Renal cortical epithelial cell (primary cell): ENCODE results near the gene THOP1. TPM values are rescaled to one million over a fixed set of nuclear protein-coding genes. Genes with fewer than 3 reads are reported as not detected.

ENCODE experiments used
- DNase-seq: peaks from one replicate; pipeline ENCODE4 v3.0.0-alpha.2; 2011; ENCODE audit warnings: low read depth
- total RNA-seq: library from RNA; depleted of rRNA; stranded (reverse); fragments of >200 nt; gene quantifications from 2 replicates; pipeline ENCODE4 v1.2.3, GENCODE V29; 2014

THOP1 gene
- total RNA-seq, 1 donor from 2014 or later, result 80.8 TPM

GRCh38 chr19:2817237-2817829, 32.0 kb downstream of the THOP1 start:
- DNase-seq, result peak; percentile 41

DNA sequence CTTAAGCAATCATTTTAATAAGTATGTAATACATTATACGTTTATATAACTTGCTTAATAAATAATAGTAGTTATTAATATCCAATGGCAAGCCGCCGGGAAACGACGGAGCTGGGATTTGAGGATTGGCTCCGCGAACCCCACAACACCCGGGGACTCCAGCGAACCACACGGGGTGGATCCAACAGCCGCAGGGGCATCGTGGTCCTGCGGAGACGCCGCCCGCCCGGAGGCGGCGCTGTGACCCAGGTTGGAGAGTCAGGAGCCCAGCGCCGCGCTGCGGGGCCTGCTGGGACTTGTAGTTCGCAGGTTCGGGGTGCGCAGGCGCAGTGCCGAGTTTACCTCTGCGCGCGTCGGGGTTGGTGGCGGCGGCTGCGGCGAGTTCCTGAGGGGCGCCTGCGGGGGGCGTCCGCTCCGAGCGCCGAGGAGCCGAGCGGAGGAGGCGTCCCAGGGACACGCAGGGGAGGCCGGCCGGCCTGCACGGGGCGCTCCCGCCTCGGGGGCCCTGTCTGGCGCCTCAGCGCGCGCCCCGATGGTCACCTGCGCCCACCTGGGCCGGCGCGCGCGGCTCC, 34.3 kb downstream of the THOP1 start, which contains the start of gene ZNF554:
Gene ZNF554, plus strand, starts transcription at position 329 of the 572 bp plus-strand sequence. Its CDS starts 204 bp downstream, at position 533.
- peak; percentile 89 for DNase-seq

- no peak for DNase-seq
Observed at GRCh38 chr19:2820112-2820702, 34.9 kb downstream of the THOP1 start.

- no peak for DNase-seq
Observed at GRCh38 chr19:2822846-2823245, 37.5 kb downstream of the THOP1 start.

GRCh38 chr19:2823646-2824045, 38.3 kb downstream of the THOP1 start:
- no peak for DNase-seq

DNA sequence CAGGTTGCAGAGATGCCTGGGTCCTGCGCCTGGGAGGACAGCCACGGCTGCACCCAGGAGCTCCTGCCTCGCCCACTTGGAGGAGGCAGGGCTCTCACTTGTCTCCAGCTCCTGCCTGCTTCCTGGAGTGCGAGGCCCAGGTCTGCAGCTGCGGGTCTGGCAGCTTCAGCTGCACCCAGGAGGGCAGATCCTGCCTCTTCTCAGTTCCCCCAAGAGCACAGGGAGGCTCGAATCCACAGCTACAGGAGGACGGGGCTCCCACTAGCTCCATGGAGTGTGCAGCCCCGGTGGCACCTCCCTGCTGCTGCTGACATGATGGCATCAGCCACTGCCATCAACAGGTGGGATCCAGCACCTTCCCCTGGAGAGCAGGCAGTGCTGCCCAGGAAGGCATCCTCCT, 38.8 kb downstream of the THOP1 start:
- no peak for DNase-seq

- DNase-seq, result no peak
Observed at GRCh38 chr19:2827022-2827421, 41.7 kb downstream of the THOP1 start.

- no peak for DNase-seq
Observed at GRCh38 chr19:2827840-2828489, 42.7 kb downstream of the THOP1 start.

DNA sequence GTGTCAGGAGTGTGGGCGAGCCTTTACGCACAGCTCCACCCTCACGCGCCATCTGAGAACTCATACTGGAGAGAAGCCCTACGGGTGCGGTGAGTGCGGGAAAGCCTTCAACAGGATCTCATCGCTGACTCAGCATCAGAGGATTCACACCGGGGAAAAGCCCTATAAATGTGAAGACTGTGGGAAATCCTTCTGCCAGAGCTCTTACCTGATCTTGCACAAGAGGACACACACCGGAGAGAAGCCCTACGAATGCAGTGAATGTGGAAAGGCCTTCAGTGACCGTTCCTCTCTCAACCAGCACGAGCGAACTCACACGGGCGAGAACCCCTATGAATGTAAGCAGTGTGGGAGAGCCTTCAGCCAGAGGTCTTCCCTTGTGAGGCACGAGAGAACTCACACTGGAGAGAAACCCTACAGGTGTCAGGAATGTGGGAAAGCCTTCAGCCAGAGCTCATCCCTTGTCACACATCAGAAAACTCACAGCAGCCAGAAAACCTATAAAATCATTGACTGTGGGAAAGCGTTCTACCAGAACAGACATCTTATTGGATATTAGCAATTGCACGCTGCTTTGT, 49.1 kb downstream of the THOP1 start:
- DNase-seq, result no peak

DNA sequence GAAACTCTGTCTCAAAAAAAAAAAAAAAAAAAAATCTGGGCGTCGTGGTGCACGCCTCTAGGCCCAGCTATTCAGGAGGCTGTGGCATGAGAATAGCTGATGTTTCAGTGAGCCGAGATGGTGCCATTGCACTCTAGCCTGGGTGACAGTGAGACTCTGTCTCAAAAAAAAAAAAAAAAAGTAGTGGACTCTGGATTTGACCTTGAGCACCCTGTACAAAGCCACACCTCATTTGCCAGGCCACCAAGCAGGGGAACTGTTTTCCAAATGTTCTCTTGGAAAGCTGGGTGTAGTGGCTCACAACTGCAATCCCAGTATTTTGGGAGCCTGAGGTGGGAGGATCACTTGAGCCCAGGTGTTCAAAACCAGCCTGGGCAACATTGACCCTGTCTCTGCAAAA, 52.1 kb downstream of the THOP1 start:
- DNase-seq, result no peak

DNA sequence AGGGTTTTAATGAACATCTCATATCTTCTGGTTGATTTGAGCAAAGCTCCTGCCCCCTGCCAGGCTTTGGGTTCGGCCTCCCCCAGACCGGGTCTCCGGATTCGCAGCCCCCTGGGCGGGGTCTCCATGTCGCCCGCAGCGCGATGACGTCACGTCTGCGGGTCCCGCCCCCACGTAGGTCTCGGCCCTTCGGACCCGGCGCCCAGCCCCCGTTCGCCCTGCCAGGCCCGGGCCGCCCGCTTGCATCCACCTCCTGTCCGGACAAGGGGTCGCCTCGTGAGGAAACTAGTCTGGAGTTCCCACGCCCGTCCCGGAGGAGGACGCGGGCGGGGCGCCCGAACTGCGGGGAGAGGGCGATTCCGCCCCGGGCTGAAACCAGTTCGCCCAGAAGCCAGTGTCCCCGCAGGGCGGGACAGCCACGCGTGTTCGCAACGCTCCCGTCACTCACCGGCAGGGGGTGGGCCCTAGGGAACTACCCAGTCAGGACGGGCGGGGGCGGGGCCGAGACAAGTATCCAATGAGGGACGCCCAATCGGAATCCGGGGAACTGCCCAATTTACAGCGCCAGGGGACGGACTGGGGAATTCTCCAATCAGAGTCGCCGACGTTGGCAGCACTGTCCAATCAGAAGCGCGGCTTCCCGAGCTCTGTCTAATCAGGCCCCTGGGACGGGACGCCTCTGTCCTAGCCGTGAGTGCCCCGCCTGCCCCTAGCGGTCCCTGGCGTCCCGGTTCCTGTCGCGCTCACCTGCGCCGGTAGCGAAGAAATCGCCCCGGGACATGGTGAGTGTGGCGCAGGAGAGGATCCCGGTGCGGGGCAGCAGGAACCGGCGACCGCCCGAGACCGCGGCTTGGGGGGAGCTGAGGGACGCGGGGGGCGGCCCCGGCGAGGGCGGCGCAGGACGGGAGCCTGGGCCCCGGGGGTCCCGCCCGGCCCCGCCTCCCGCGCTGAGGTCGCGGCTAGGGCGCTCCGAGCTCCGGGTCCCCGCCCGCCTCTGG, 55.8 kb downstream of the THOP1 start, which contains the start of gene ZNF555:
Gene ZNF555, plus strand, starts transcription at position 682 of the 998 bp plus-strand sequence. Its CDS starts 98 bp downstream, at position 780.
- peak; percentile 96 for DNase-seq

- no peak for DNase-seq
Observed at GRCh38 chr19:2841855-2842574, 56.7 kb downstream of the THOP1 start.

GRCh38 chr19:2845107-2845506, 59.8 kb downstream of the THOP1 start:
- DNase-seq, result no peak

DNA sequence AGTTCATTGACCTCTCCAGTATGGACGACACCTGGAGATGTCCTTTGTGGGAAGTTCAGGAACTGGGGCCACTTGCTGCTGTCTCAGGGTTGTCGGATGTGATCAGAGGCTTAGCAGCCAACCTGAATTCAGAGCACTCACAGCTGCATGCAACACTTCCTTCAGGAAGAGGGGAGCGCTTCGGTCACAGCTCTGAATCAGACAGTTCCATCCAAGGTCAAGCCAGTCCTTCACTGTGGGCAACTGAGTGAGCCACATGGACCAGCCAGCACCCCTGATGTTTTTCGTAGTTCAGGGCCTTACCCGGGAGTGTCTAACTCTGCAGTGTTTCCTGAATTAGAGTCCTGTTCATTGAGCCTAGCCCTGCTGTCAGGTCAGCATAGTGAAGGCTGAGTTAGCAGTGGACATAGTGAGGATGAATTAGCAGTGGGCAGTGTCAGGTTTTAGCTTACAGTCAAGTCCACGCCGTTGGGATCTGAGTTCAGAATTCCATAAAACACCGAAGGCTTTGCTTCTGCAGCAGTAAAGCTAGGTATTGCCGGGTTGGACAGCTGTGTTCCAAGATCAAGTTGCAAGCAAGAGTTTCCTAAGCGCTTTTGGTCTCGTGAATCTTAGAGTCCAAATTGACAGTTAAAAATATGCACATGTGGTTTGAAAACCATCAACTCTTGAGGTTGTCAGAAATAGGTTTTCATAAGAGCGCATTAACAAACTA, 61.0 kb downstream of the THOP1 start:
- DNase-seq, result no peak

GRCh38 chr19:2847507-2847906, 62.2 kb downstream of the THOP1 start:
- DNase-seq, result no peak

DNA sequence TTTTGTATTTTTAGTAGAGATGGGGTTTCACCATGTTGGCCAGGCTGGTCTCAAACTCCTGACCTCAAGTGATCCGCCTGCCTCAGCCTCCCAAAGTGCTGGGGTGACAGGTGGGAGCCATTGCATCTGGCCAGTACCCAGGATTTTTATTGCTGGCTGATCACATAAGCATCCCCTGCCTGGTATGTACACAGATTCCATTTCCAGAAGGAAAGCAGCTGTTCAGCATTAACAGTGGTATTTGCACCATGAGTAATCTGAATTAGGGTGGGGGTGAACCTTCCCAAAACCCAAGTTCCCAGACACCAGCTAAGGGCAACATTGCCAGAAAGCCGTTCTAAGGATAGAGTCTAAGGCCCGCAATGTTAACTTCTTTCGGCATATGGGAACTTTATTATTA, 63.3 kb downstream of the THOP1 start:
- DNase-seq, result no peak

GRCh38 chr19:2850256-2850925, 65.1 kb downstream of the THOP1 start:
- no peak for DNase-seq

- no peak for DNase-seq
Observed at GRCh38 chr19:2852598-2852997, 67.3 kb downstream of the THOP1 start.

GRCh38 chr19:2853015-2853606, 67.8 kb downstream of the THOP1 start:
- no peak for DNase-seq
